HEK293 (cell line): Measurements from ENCODE around the gene R3HDM4.

ENCODE experiments used
- CTCF ChIA-PET: fragments of 350-600 bp; formaldehyde crosslinking; extraction: SDS; loops from one replicate; lab custom pipeline; 2021; ENCODE audit warnings: antibody characterized with exemption; lab: Yijun Ruan, JAX
- POLR2A ChIA-PET: fragments of 300-600 bp; formaldehyde crosslinking; extraction: SDS; loops from one replicate; lab custom pipeline; 2020; ENCODE audit warnings: antibody characterized with exemption, inconsistent platforms; lab: Yijun Ruan, JAX
- H3K27ac ChIP-seq: fragments of 200-500 bp; sonication (Bioruptor generic); 2 replicates; pipeline ENCODE4 v1.5.1; 2014; ENCODE audit warnings: low read depth, low read length, control low read depth, inconsistent platforms; ENCODE audit errors: extremely low read depth
- H3K36me3 ChIP-seq, 2 experiments: fragments of 200-500 bp in 1 of 2; sonication (Bioruptor generic) in 1 of 2; 1 replicate in 1 of 2; 2 replicates in 1 of 2; pipeline ENCODE4 v1.5.1; 2014 to 2017; ENCODE audit warnings: inconsistent platforms in 2 of 2, low read length in 2 of 2; ENCODE audit not compliant: control insufficient read depth in 2 of 2, insufficient read depth in 1 of 2
- H3K4me1 ChIP-seq: fragments of 200-500 bp; sonication (Bioruptor generic); 2 replicates; pipeline ENCODE4 v1.5.1; 2014; ENCODE audit warnings: mild to moderate bottlenecking, low read length, inconsistent platforms; ENCODE audit not compliant: control insufficient read depth, insufficient read depth
- H3K4me3 ChIP-seq: 2 replicates; pipeline ENCODE4 v1.5.1; 2011; ENCODE audit warnings: low read depth, mild to moderate bottlenecking, control low read depth, low read length, moderate library complexity
- H3K9me3 ChIP-seq: fragments of 200-500 bp; sonication (Bioruptor generic); 2 replicates; pipeline ENCODE4 v1.5.1; 2014; ENCODE audit warnings: low read depth, low read length, inconsistent platforms; ENCODE audit not compliant: control insufficient read depth, insufficient read depth
- EGR2 ChIP-seq: fragments of 450-650 bp; formaldehyde crosslinking; IDR thresholded peaks from 2 replicates; pipeline ENCODE4 v1.5.1; 2016; ENCODE audit warnings: low read depth, missing biosample characterization, missing genetic modification characterization
- GFI1B ChIP-seq: fragments of 450-650 bp; formaldehyde crosslinking; IDR thresholded peaks from 2 replicates; pipeline ENCODE4 v1.5.1; 2016; ENCODE audit warnings: missing biosample characterization, missing genetic modification characterization
- GLIS2 ChIP-seq: fragments of 450-650 bp; formaldehyde crosslinking; IDR thresholded peaks from 2 replicates; pipeline ENCODE4 v1.5.1; 2016; ENCODE audit warnings: missing biosample characterization, missing genetic modification characterization
- KLF8 ChIP-seq: fragments of 450-650 bp; formaldehyde crosslinking; IDR thresholded peaks from 2 replicates; pipeline ENCODE4 v1.5.1; 2016; ENCODE audit warnings: missing biosample characterization, missing genetic modification characterization
- PRDM1 ChIP-seq: fragments of 450-650 bp; formaldehyde crosslinking; IDR thresholded peaks from 2 replicates; pipeline ENCODE4; 2016; ENCODE audit warnings: missing biosample characterization, missing genetic modification characterization
- SCRT1 ChIP-seq: fragments of 450-650 bp; formaldehyde crosslinking; IDR thresholded peaks from 2 replicates; pipeline ENCODE4 v1.5.1; 2016; ENCODE audit warnings: missing biosample characterization, missing genetic modification characterization, borderline replicate concordance
- ZFP69B ChIP-seq: fragments of 450-650 bp; formaldehyde crosslinking; IDR thresholded peaks from 2 replicates; pipeline ENCODE4 v1.5.1; 2016; ENCODE audit warnings: missing biosample characterization, missing genetic modification characterization
- ZNF341 ChIP-seq: fragments of 450-650 bp; formaldehyde crosslinking; IDR thresholded peaks from 2 replicates; pipeline ENCODE4; 2016; ENCODE audit warnings: low read depth, missing biosample characterization, missing genetic modification characterization
- ZNF610 ChIP-seq: fragments of 450-650 bp; formaldehyde crosslinking; IDR thresholded peaks from 2 replicates; pipeline ENCODE4 v1.5.1; 2016; ENCODE audit warnings: missing biosample characterization, missing genetic modification characterization, borderline replicate concordance
- ZNF658 ChIP-seq: fragments of 450-650 bp; formaldehyde crosslinking; IDR thresholded peaks from 2 replicates; pipeline ENCODE4; 2016; ENCODE audit warnings: missing biosample characterization, missing genetic modification characterization
- TF ChIP-seq, protein P1 (sequence below): fragments of 450-650 bp; formaldehyde crosslinking; IDR thresholded peaks from 2 replicates; pipeline ENCODE4 v1.5.1; 2016; ENCODE audit warnings: missing biosample characterization, missing genetic modification characterization
- TF ChIP-seq, protein P2 (sequence below): fragments of 450-650 bp; formaldehyde crosslinking; IDR thresholded peaks from 2 replicates; pipeline ENCODE4 v1.5.1; 2016; ENCODE audit warnings: missing biosample characterization, missing genetic modification characterization
- TF ChIP-seq, protein P3 (sequence below): fragments of 450-650 bp; formaldehyde crosslinking; IDR thresholded peaks from 2 replicates; pipeline ENCODE4 v1.5.1; 2016; ENCODE audit warnings: missing biosample characterization, missing genetic modification characterization
- TF ChIP-seq, protein P4 (sequence below): fragments of 450-650 bp; formaldehyde crosslinking; IDR thresholded peaks from 2 replicates; pipeline ENCODE4 v1.5.1; 2017; ENCODE audit warnings: missing biosample characterization, missing genetic modification characterization
- TF ChIP-seq, protein P5 (sequence below): fragments of 450-650 bp; formaldehyde crosslinking; IDR thresholded peaks from 2 replicates; pipeline ENCODE4 v1.5.1; 2017; ENCODE audit warnings: missing biosample characterization, mild to moderate bottlenecking, missing genetic modification characterization, moderate library complexity
- TF ChIP-seq, protein P6 (sequence below): fragments of 450-650 bp; formaldehyde crosslinking; IDR thresholded peaks from 2 replicates; pipeline ENCODE4 v1.5.1; 2016; ENCODE audit warnings: missing biosample characterization, missing genetic modification characterization

Gene R3HDM4

DNA sequence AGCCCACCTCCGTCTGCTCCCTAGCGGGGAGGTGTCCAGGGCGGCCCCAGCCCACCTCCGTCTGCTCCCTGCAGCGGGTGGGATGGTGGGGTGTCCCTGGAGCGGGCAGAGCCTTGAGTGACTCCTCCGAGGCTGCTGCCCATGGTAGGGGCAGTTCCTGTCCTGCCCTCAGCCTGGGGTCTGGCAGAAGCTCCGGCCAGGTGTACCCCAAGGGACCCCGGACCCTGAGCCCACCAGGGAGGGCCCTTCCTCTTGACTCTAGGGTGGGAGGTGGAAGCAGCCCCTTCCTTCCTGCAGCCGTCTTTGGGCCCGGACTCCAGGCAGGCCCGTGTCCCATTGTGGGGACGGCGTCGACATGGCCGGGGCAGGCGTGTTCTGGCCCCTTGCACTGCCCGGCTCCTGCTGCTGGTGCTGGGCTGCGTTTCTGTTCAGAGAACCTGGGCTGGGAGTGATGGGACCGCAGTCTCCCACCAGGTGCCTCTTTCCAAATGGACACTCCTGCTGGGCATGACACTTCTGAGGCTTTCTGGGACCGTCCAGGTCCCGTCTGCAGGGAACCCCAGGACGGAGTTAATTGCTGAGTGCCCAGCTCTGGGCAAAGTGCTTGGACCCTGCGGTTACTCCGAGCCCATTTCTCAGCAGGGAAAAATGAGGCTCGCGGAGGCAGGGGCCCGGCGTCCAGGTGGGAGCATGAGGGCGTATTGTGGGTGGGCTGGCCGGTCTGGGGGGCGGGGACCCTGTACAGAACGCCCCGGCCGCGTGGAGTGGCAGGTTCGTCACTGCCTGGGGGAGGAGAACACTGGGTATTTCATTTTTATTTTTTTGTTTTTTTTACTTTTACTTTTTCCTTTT, 32.6 kb upstream of the R3HDM4 start:
- ChIA-PET POLR2A (no interaction called here), CTCF (interaction anchor here (0.6 kb wide), 1 partner anchor 37 kb away, joined by 4 read pairs; no protein-coding TSS in a partner anchor)
- Histone ChIP-seq H3K36me3 (peaks cover 0 to 30% of the 10 kb centered on the region in 2 experiments; a peak in 1 of 3 replicates), H3K4me3 (no peak overlapping the region), H3K9me3 (no peaks in the 10 kb centered on the region), H3K4me1 (no peaks in the 10 kb centered on the region), H3K27ac (no peak overlapping the region)
- TF ChIP-seq EGR2 (tag by site-specific recombination) = no peak
- TF ChIP-seq KLF8 (tag by site-specific recombination) = 0 out of 2 replicates have a peak, but pooled peaks have one; percentile 12
- no peak for TF ChIP-seq PRDM1 (tag by site-specific recombination)

DNA sequence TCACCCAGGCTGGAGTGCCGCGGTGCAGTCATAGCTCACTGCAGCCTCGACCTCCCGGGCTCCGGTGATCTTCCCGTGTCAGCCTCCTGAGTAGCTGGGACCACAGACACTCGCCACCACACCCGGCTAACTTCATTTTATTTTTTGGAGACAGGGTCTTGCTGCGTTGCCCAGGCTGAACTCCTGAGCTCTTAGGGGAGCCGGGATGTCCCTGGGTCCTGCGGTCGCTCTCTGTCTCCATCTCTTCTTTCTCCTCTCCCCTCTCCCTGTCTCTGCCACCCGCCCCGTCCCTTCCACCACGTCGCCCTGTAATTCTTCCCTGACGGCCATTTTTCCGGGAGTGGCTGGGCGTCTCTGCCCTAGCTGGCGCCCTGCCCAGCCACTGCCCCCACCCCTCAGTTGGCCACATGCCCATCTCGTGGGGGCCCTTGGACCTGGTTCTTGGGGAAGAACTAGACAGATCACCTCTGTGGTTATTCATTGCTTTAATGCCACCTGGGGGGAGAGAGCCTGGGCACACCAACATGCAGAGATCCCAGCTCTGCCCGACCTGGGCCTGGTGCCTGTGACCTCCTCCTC, 31.7 kb upstream of the R3HDM4 start:
- Histone ChIP-seq H3K36me3 (peaks cover 0 to 31% of the 10 kb centered on the region in 2 experiments; a peak in 1 of 3 replicates), H3K4me3 (no peak overlapping the region), H3K9me3 (no peaks in the 10 kb centered on the region), H3K27ac (no peak overlapping the region), H3K4me1 (no peaks in the 10 kb centered on the region)
- ChIA-PET CTCF (interaction anchor here (0.6 to 1.8 kb wide), 3 partner anchors 15 to 38 kb away, joined by 3 to 4 read pairs (median 4); no protein-coding TSS in a partner anchor), POLR2A (no interaction called here)
- TF ChIP-seq ZFP69B = no peak
- TF ChIP-seq, protein P1, sequence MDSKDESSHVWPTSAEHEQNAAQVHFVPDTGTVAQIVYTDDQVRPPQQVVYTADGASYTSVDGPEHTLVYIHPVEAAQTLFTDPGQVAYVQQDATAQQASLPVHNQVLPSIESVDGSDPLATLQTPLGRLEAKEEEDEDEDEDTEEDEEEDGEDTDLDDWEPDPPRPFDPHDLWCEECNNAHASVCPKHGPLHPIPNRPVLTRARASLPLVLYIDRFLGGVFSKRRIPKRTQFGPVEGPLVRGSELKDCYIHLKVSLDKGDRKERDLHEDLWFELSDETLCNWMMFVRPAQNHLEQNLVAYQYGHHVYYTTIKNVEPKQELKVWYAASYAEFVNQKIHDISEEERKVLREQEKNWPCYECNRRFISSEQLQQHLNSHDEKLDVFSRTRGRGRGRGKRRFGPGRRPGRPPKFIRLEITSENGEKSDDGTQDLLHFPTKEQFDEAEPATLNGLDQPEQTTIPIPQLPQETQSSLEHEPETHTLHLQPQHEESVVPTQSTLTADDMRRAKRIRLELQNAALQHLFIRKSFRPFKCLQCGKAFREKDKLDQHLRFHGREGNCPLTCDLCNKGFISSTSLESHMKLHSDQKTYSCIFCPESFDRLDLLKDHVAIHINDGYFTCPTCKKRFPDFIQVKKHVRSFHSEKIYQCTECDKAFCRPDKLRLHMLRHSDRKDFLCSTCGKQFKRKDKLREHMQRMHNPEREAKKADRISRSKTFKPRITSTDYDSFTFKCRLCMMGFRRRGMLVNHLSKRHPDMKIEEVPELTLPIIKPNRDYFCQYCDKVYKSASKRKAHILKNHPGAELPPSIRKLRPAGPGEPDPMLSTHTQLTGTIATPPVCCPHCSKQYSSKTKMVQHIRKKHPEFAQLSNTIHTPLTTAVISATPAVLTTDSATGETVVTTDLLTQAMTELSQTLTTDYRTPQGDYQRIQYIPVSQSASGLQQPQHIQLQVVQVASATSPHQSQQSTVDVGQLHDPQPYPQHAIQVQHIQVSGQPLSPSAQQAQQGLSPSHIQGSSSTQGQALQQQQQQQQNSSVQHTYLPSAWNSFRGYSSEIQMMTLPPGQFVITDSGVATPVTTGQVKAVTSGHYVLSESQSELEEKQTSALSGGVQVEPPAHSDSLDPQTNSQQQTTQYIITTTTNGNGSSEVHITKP (tag by site-specific recombination) = no peak
- TF ChIP-seq, protein P2, sequence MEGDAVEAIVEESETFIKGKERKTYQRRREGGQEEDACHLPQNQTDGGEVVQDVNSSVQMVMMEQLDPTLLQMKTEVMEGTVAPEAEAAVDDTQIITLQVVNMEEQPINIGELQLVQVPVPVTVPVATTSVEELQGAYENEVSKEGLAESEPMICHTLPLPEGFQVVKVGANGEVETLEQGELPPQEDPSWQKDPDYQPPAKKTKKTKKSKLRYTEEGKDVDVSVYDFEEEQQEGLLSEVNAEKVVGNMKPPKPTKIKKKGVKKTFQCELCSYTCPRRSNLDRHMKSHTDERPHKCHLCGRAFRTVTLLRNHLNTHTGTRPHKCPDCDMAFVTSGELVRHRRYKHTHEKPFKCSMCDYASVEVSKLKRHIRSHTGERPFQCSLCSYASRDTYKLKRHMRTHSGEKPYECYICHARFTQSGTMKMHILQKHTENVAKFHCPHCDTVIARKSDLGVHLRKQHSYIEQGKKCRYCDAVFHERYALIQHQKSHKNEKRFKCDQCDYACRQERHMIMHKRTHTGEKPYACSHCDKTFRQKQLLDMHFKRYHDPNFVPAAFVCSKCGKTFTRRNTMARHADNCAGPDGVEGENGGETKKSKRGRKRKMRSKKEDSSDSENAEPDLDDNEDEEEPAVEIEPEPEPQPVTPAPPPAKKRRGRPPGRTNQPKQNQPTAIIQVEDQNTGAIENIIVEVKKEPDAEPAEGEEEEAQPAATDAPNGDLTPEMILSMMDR (tag by site-specific recombination) = no peak
- TF ChIP-seq GLIS2 (tag by site-specific recombination) = no peak
- no peak for TF ChIP-seq SCRT1
- TF ChIP-seq, protein P3, sequence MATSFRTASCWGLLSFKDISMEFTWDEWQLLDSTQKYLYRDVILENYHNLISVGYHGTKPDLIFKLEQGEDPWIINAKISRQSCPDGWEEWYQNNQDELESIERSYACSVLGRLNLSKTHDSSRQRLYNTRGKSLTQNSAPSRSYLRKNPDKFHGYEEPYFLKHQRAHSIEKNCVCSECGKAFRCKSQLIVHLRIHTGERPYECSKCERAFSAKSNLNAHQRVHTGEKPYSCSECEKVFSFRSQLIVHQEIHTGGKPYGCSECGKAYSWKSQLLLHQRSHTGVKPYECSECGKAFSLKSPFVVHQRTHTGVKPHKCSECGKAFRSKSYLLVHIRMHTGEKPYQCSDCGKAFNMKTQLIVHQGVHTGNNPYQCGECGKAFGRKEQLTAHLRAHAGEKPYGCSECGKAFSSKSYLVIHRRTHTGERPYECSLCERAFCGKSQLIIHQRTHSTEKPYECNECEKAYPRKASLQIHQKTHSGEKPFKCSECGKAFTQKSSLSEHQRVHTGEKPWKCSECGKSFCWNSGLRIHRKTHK = no peak
- TF ChIP-seq GFI1B (tag by site-specific recombination) = no peak
- no peak for TF ChIP-seq ZNF658 (tag by site-specific recombination)
- TF ChIP-seq, protein P4, sequence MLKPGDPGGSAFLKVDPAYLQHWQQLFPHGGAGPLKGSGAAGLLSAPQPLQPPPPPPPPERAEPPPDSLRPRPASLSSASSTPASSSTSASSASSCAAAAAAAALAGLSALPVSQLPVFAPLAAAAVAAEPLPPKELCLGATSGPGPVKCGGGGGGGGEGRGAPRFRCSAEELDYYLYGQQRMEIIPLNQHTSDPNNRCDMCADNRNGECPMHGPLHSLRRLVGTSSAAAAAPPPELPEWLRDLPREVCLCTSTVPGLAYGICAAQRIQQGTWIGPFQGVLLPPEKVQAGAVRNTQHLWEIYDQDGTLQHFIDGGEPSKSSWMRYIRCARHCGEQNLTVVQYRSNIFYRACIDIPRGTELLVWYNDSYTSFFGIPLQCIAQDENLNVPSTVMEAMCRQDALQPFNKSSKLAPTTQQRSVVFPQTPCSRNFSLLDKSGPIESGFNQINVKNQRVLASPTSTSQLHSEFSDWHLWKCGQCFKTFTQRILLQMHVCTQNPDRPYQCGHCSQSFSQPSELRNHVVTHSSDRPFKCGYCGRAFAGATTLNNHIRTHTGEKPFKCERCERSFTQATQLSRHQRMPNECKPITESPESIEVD (tag by site-specific recombination) = no peak
- TF ChIP-seq ZNF341 (tag by site-specific recombination) = no peak
- TF ChIP-seq, protein P5, sequence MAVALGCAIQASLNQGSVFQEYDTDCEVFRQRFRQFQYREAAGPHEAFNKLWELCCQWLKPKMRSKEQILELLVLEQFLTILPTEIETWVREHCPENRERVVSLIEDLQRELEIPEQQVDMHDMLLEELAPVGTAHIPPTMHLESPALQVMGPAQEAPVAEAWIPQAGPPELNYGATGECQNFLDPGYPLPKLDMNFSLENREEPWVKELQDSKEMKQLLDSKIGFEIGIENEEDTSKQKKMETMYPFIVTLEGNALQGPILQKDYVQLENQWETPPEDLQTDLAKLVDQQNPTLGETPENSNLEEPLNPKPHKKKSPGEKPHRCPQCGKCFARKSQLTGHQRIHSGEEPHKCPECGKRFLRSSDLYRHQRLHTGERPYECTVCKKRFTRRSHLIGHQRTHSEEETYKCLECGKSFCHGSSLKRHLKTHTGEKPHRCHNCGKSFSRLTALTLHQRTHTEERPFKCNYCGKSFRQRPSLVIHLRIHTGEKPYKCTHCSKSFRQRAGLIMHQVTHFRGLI = 0 out of 2 replicates have a peak, but pooled peaks have one; percentile 43
- TF ChIP-seq, protein P6, sequence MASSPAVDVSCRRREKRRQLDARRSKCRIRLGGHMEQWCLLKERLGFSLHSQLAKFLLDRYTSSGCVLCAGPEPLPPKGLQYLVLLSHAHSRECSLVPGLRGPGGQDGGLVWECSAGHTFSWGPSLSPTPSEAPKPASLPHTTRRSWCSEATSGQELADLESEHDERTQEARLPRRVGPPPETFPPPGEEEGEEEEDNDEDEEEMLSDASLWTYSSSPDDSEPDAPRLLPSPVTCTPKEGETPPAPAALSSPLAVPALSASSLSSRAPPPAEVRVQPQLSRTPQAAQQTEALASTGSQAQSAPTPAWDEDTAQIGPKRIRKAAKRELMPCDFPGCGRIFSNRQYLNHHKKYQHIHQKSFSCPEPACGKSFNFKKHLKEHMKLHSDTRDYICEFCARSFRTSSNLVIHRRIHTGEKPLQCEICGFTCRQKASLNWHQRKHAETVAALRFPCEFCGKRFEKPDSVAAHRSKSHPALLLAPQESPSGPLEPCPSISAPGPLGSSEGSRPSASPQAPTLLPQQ (tag by site-specific recombination) = no peak
- TF ChIP-seq ZNF610 (tag by site-specific recombination) = no peak
